CD14-positive monocyte (primary cell): ENCODE measurements around the gene SESN3. TPM values are rescaled to one million over a fixed set of nuclear protein-coding genes. Genes with fewer than 3 reads are reported as not detected.

Experiments
- DNase-seq, 3 donors: peaks; one replicate each; pipeline ENCODE4 v3.0.0-alpha.2; 2011 to 2022
- H2AFZ ChIP-seq: 2 replicates; pipeline ENCODE4 v1.6.0; 2012; ENCODE audit warnings: mild to moderate bottlenecking, low read depth, low read length, inconsistent platforms; ENCODE audit not compliant: insufficient read depth, poor library complexity, severe bottlenecking
- H3K27ac ChIP-seq, 2 donors: 1 replicate in 1 of 2; 2 replicates in 1 of 2; pipeline ENCODE4 v1.5.1; 2012 to 2013; ENCODE audit warnings: low read length in 2 of 2, control low read depth in 1 of 2, inconsistent platforms in 1 of 2, low read depth in 1 of 2, mild to moderate bottlenecking in 1 of 2
- H3K27me3 ChIP-seq, 2 donors: one replicate each; pipeline versions ENCODE4 v1.6.0 to v1.6.1; 2011 to 2013; ENCODE audit warnings: low read length in 2 of 2; ENCODE audit not compliant: control insufficient read depth in 2 of 2, insufficient read depth in 2 of 2
- H3K36me3 ChIP-seq, 2 donors: replicated peaks in 1 of 2; 1 replicate in 1 of 2; 2 replicates in 1 of 2; pipeline versions ENCODE4 v1.5.1 to v1.6.1; 2012 to 2013; ENCODE audit warnings: low read length in 2 of 2, control low read depth in 1 of 2, inconsistent platforms in 1 of 2, mild to moderate bottlenecking in 1 of 2; ENCODE audit not compliant: insufficient read depth in 2 of 2, control insufficient read depth in 1 of 2
- H3K4me1 ChIP-seq, 2 donors: 1 replicate in 1 of 2; 2 replicates in 1 of 2; pipeline versions ENCODE4 v1.5.1 to v1.6.1; 2012 to 2013; ENCODE audit warnings: low read length in 2 of 2, control low read depth in 1 of 2, inconsistent platforms in 1 of 2, mild to moderate bottlenecking in 1 of 2, moderate library complexity in 1 of 2; ENCODE audit not compliant: insufficient read depth in 2 of 2, control insufficient read depth in 1 of 2
- H3K4me2 ChIP-seq: replicated peaks from 2 replicates; pipeline ENCODE3; 2012; ENCODE audit warnings: low read length, moderate library complexity, mild to moderate bottlenecking; ENCODE audit not compliant: poor library complexity, severe bottlenecking; ENCODE audit errors: extremely low read depth
- H3K4me3 ChIP-seq, 3 experiments: fragments of 200-600 bp in 1 of 3; sonication (generic) in 1 of 3; replicated peaks in 1 of 3; 1 replicate in 2 of 3; 2 replicates in 1 of 3; pipeline ENCODE4 v1.5.1; 2011 to 2013; ENCODE audit warnings: low read length in 3 of 3, mild to moderate bottlenecking in 3 of 3, control low read depth in 2 of 3, low read depth in 2 of 3, inconsistent platforms in 1 of 3, moderate library complexity in 1 of 3
- H3K79me2 ChIP-seq: 2 replicates; pipeline ENCODE4 v1.6.0; 2012; ENCODE audit warnings: mild to moderate bottlenecking, control low read depth, inconsistent platforms, low read length, moderate library complexity; ENCODE audit not compliant: insufficient read depth
- H3K9ac ChIP-seq: 2 replicates; pipeline ENCODE4 v1.6.0; 2017; ENCODE audit warnings: low read length, mild to moderate bottlenecking; ENCODE audit not compliant: insufficient read depth, poor library complexity, severe bottlenecking
- H3K9me3 ChIP-seq, 2 donors: replicated peaks in 1 of 2; 1 replicate in 1 of 2; 2 replicates in 1 of 2; pipeline versions ENCODE4 v1.5.1 to v1.6.1; 2012 to 2013; ENCODE audit warnings: low read length in 2 of 2, control low read depth in 1 of 2; ENCODE audit not compliant: control insufficient read depth in 1 of 2, insufficient read depth in 1 of 2
- H4K20me1 ChIP-seq: 2 replicates; pipeline ENCODE4 v1.6.0; 2012; ENCODE audit warnings: mild to moderate bottlenecking, low read length, control low read depth, moderate library complexity; ENCODE audit not compliant: insufficient read depth
- H3K27ac Mint-ChIP-seq, 7 donors: one replicate each; pipeline ENCODE4 v1.8.0; 2020; ENCODE audit warnings: mild to moderate bottlenecking in 7 of 7, mixed read lengths in 7 of 7, moderate library complexity in 6 of 7, inconsistent platforms in 2 of 7
- H3K27me3 Mint-ChIP-seq, 3 donors: one replicate each; pipeline ENCODE4 v1.8.0; 2021 to 2022; ENCODE audit warnings: low read depth in 3 of 3, mild to moderate bottlenecking in 3 of 3, mixed read lengths in 3 of 3, moderate library complexity in 3 of 3, inconsistent platforms in 1 of 3
- H3K36me3 Mint-ChIP-seq, 2 donors: one replicate each; pipeline ENCODE4 v1.8.0; 2020; ENCODE audit warnings: mixed read lengths in 2 of 2, inconsistent platforms in 1 of 2, mild to moderate bottlenecking in 1 of 2
- H3K4me1 Mint-ChIP-seq: one replicate; pipeline ENCODE4 v1.8.0; 2020; ENCODE audit warnings: mild to moderate bottlenecking, mixed read lengths
- H3K4me3 Mint-ChIP-seq, 2 donors: one replicate each; pipeline ENCODE4 v1.8.0; 2020; ENCODE audit warnings: mild to moderate bottlenecking in 2 of 2, mixed read lengths in 2 of 2, moderate library complexity in 1 of 2
- H3K9me3 Mint-ChIP-seq, 7 donors: one replicate each; pipeline ENCODE4 v1.8.0; 2020 to 2022; ENCODE audit warnings: mixed read lengths in 7 of 7, mild to moderate bottlenecking in 6 of 7, moderate library complexity in 6 of 7, inconsistent platforms in 2 of 7
- CTCF ChIP-seq: fragments of 200-600 bp; IDR thresholded peaks from one replicate; pipeline ENCODE4 v1.8.0; 2022; ENCODE audit warnings: antibody characterized with exemption, mild to moderate bottlenecking
- WGBS: methylation state at CpG from one replicate; pipeline ENCODE4 v1.1.5; 2013; ENCODE audit warnings: missing lambda C conversion rate; ENCODE audit not compliant: insufficient coverage; 5-methylcytosine and 5-hydroxymethylcytosine counted together
- intact Hi-C, 2 donors: fragments of 100-400 bp; cut with micrococcal nuclease; formaldehyde crosslinking; loops; one replicate each; pipeline versions ENCODE4 v1.15.0 to v1.15.1; 2023
- polyA plus RNA-seq, 3 donors: library from polyadenylated mRNA; depleted of rRNA in 1 of 3; unstranded in 2 of 3; stranded (reverse) in 1 of 3; fragments of 300-500 nt in 2 of 3; fragments of >200 nt in 1 of 3; fragmentation: Illumina TruSeq in 2 of 3; gene quantifications; 1 replicate in 2 of 3; 2 replicates in 1 of 3; pipeline ENCODE4 v1.2.3, GENCODE V29; 2012 to 2021

Gene SESN3
- polyA plus RNA-seq, 3 donors, result 1.1 to 7.4 (median 1.4) TPM

- no peak overlapping the region for H3K27ac ChIP-seq
Measured at GRCh38 chr11:95154514-95154913, 76.5 kb downstream of the SESN3 start.

GRCh38 chr11:95153857-95154246 is 77.2 kb downstream of the SESN3 start:
- peak in 2 of 3 donors; percentile 7 to 13 for DNase-seq
- Mint-ChIP-seq H3K4me3 (peak overlapping the region; percentile 85 to 93), H3K4me1 (peaks cover 30% of the 10 kb centered on the region), H3K9me3 (peaks cover 0 to 3% (median 0%) of the 10 kb centered on the region in 7 donors), H3K27me3 (peaks cover 0 to 12% (median 3%) of the 10 kb centered on the region in 3 donors), H3K27ac (peak overlapping the region in 5 of 7 donors; percentile 31 to 86 (median 64)), H3K36me3 (no peaks in the 10 kb centered on the region)
- intact Hi-C loops, result loop anchor here (5.0 kb wide), 4 partner anchors 78 to 608 kb away; partner anchors contain the start of genes SESN3 (in 1 of the 2) and SRSF8 (in 1 of the 2)
- Histone ChIP-seq H3K4me3 (peak overlapping the region in 1 of 3 experiments; percentile 75), H2AFZ (peak overlapping the region; percentile 86), H3K4me1 (peaks cover 22 to 33% of the 10 kb centered on the region in 2 donors), H3K79me2 (no peaks in the 10 kb centered on the region), H3K27me3 (peaks cover 0 to 6% of the 10 kb centered on the region in 2 donors), H3K9ac (no peak overlapping the region), H4K20me1 (no peaks in the 10 kb centered on the region), H3K36me3 (no peaks in the 10 kb centered on the region), H3K27ac (peak overlapping the region in 1 of 2 donors; percentile 69), H3K9me3 (peaks cover 0 to 3% of the 10 kb centered on the region in 2 donors), H3K4me2 (peak overlapping the region; percentile 76)
- TF ChIP-seq CTCF, result no peak
- no CpG with 5 or more reads among the region's 1 CpG for WGBS

More at GRCh38 chr11:95154514-95154913, 76.5 kb downstream of the SESN3 start:
- Histone ChIP-seq H3K36me3 (no peaks in the 10 kb centered on the region), H3K4me3 (no peak overlapping the region), H2AFZ (no peak overlapping the region), H3K79me2 (no peaks in the 10 kb centered on the region), H4K20me1 (no peaks in the 10 kb centered on the region), H3K9me3 (peaks cover 0 to 3% of the 10 kb centered on the region in 2 donors), H3K9ac (no peak overlapping the region), H3K4me2 (no peak overlapping the region), H3K27me3 (peaks cover 0 to 6% of the 10 kb centered on the region in 2 donors), H3K4me1 (peaks cover 22 to 33% of the 10 kb centered on the region in 2 donors)
- Mint-ChIP-seq H3K9me3 (peaks cover 0 to 4% (median 0%) of the 10 kb centered on the region in 7 donors), H3K27ac (no peak overlapping the region), H3K27me3 (peaks cover 0 to 8% (median 3%) of the 10 kb centered on the region in 3 donors), H3K36me3 (no peaks in the 10 kb centered on the region), H3K4me1 (peaks cover 30% of the 10 kb centered on the region), H3K4me3 (no peak overlapping the region)
- TF ChIP-seq CTCF, result peak; percentile 34
- DNase-seq, result peak; percentile 27 to 33 (median 33)
- intact Hi-C loops, result loop anchor here (5.0 kb wide), 4 partner anchors 78 to 608 kb away; partner anchors contain the start of genes SESN3 (in 1 of the 2) and SRSF8 (in 1 of the 2)
